Gastrocnemius medialis (tissue), 4 donors: ENCODE results near the gene HPGD. TPM values are rescaled to one million over a fixed set of nuclear protein-coding genes. Genes with fewer than 3 reads are reported as not detected.

Experiments used
- ATAC-seq, 2 donors: fragments of 150-250 bp; one replicate each; pipeline ENCODE4 v1.9.1; 2016
- DNase-seq, 2 donors: peaks; one replicate each; pipeline ENCODE4 v3.0.0-alpha.2; 2019
- H3K27ac ChIP-seq, 4 donors: fragments of 200-600 bp; sonication (generic); 1 replicate in 1 of 4; 2 replicates in 3 of 4; pipeline ENCODE4 v1.5.1; 2016 to 2018; ENCODE audit warnings: mild to moderate bottlenecking in 2 of 4, moderate library complexity in 1 of 4
- H3K27me3 ChIP-seq, 3 donors: fragments of 200-600 bp; sonication (generic) in 2 of 3; 1 replicate in 1 of 3; 2 replicates in 2 of 3; pipeline versions ENCODE4 v1.5.1 to v1.6.0; 2016 to 2019; ENCODE audit warnings: mild to moderate bottlenecking in 1 of 3, moderate library complexity in 1 of 3
- H3K36me3 ChIP-seq, 2 donors: fragments of 200-600 bp; sonication (generic) in 1 of 2; one replicate each; pipeline ENCODE4 v1.5.1; 2017 to 2018
- H3K4me1 ChIP-seq, 2 donors: fragments of 200-600 bp; sonication (generic) in 1 of 2; one replicate each; pipeline ENCODE4 v1.5.1; 2016 to 2017; ENCODE audit warnings: mild to moderate bottlenecking in 2 of 2
- H3K4me3 ChIP-seq, 4 donors: fragments of 200-600 bp; sonication (generic) in 3 of 4; 1 replicate in 1 of 4; 2 replicates in 3 of 4; pipeline ENCODE4 v1.5.1; 2016 to 2019; ENCODE audit warnings: mild to moderate bottlenecking in 2 of 4
- H3K9me3 ChIP-seq, 3 donors: fragments of 200-600 bp; sonication (generic) in 2 of 3; 1 replicate in 1 of 3; 2 replicates in 2 of 3; pipeline ENCODE4 v1.5.1; 2016 to 2019
- CTCF ChIP-seq, 5 experiments: fragments of 450-650 bp in 3 of 5; fragments of 200-600 bp in 2 of 5; sonication (generic) in 2 of 5; IDR thresholded peaks in 4 of 5; conservative IDR thresholded peaks in 1 of 5; 1 replicate in 4 of 5; 2 replicates in 1 of 5; pipeline ENCODE4 v1.5.1; 2016 to 2019; ENCODE audit warnings: antibody characterized with exemption in 5 of 5, mild to moderate bottlenecking in 3 of 5, moderate library complexity in 3 of 5
- POLR2A ChIP-seq, 2 donors: fragments of 450-650 bp; IDR thresholded peaks; one replicate each; pipeline ENCODE4 v1.6.1; 2017; ENCODE audit warnings: antibody characterized with exemption in 2 of 2, mild to moderate bottlenecking in 2 of 2, moderate library complexity in 2 of 2
- in situ Hi-C, 4 donors: fragments of 200-750 bp; cut with MboI; loops; one replicate each; pipeline versions ENCODE4 v1.15.0 to v1.8.0; 2017; ENCODE audit warnings: low sequenced_read_pairs in 4 of 4
- intact Hi-C: fragments of 100-400 bp; cut with DNase I; formaldehyde crosslinking; loops from one replicate; pipeline ENCODE4 v1.15.1; 2023; ENCODE audit warnings: low total_unique reads
- total RNA-seq, 4 donors: library from RNA; depleted of rRNA; stranded (reverse); fragments of >200 nt; gene quantifications; one replicate each; pipeline versions ENCODE4 v1.1.0 to v1.2.3, GENCODE V29; 2016

Gene HPGD
- total RNA-seq, 4 donors from 2014 or later: 1.2 to 12.9 (median 3.8) TPM

GRCh38 chr4:174559894-174560293, 37.6 kb upstream of the HPGD start:
- DNase-seq: no peak
- H3K4me3 ChIP-seq: no peak overlapping the region
- H3K27ac ChIP-seq: no peak overlapping the region
- H3K9me3 ChIP-seq: no peaks in the 10 kb centered on the region
- intact Hi-C loops: no loop called here
- H3K27me3 ChIP-seq: no peaks in the 10 kb centered on the region
- TF ChIP-seq POLR2A (IDR thresholded peaks at IDR 0.05) (no peak), CTCF (IDR thresholded peaks at IDR 0.05 in 4 of 5, conservative IDR thresholded peaks at IDR 0.05 in 1 of 5) (no peak)
- H3K4me1 ChIP-seq: no peaks in the 10 kb centered on the region
- in situ Hi-C loops: no loop called here
- no peaks in the 10 kb centered on the region for H3K36me3 ChIP-seq
- no peak for ATAC-seq

GRCh38 chr4:174555789-174556630, 33.7 kb upstream of the HPGD start:
- H3K9me3 ChIP-seq: no peaks in the 10 kb centered on the region
- H3K27me3 ChIP-seq: no peaks in the 10 kb centered on the region
- no peak overlapping the region for H3K4me3 ChIP-seq
- H3K27ac ChIP-seq: no peak overlapping the region
- H3K4me1 ChIP-seq: no peaks in the 10 kb centered on the region
- DNase-seq (no peak), ATAC-seq (no peak)
- intact Hi-C loops: no loop called here
- in situ Hi-C loops: no loop called here
- no peak for TF ChIP-seq CTCF (IDR thresholded peaks at IDR 0.05 in 4 of 5, conservative IDR thresholded peaks at IDR 0.05 in 1 of 5)
- no peaks in the 10 kb centered on the region for H3K36me3 ChIP-seq

- no peaks in the 10 kb centered on the region for H3K9me3 ChIP-seq
- H3K4me1 ChIP-seq: no peaks in the 10 kb centered on the region
- intact Hi-C loops (no loop called here), in situ Hi-C loops (no loop called here)
- no peaks in the 10 kb centered on the region for H3K36me3 ChIP-seq
- H3K27ac ChIP-seq: no peak overlapping the region
- no peaks in the 10 kb centered on the region for H3K27me3 ChIP-seq
- DNase-seq (no peak), ATAC-seq (no peak)
- no peak for TF ChIP-seq POLR2A (IDR thresholded peaks at IDR 0.05)
- TF ChIP-seq CTCF (IDR thresholded peaks at IDR 0.05 in 4 of 5, conservative IDR thresholded peaks at IDR 0.05 in 1 of 5): no peak
- no peak overlapping the region for H3K4me3 ChIP-seq
Observed at GRCh38 chr4:174554231-174554728, 32.0 kb upstream of the HPGD start.

- TF ChIP-seq CTCF (IDR thresholded peaks at IDR 0.05 in 4 of 5, conservative IDR thresholded peaks at IDR 0.05 in 1 of 5) (no peak), POLR2A (IDR thresholded peaks at IDR 0.05) (no peak)
- H3K27me3 ChIP-seq: no peaks in the 10 kb centered on the region
- ATAC-seq (no peak), DNase-seq (no peak)
- no peak overlapping the region for H3K27ac ChIP-seq
- H3K4me1 ChIP-seq: no peaks in the 10 kb centered on the region
- no peaks in the 10 kb centered on the region for H3K9me3 ChIP-seq
- H3K4me3 ChIP-seq: no peak overlapping the region
- no peaks in the 10 kb centered on the region for H3K36me3 ChIP-seq
- in situ Hi-C loops: no loop called here
- intact Hi-C loops: no loop called here
Observed at GRCh38 chr4:174553828-174554227, 31.5 kb upstream of the HPGD start.
